Measurements from ENCODE around the gene ATP1A3. TPM values are rescaled to one million over a fixed set of nuclear protein-coding genes. Genes with fewer than 3 reads are reported as not detected.
A peak's percentile ranks its signal among the peaks of the same experiment; 100 is the strongest.
"Not testable (repeated sequence)": the region's sequence is repeated elsewhere in the genome, so short reads cannot be mapped to it uniquely, and the experiment has no call there.

The ATP1A3 gene
- total and polyA plus RNA-seq, 11 donors: 48.3 to 414 (median 226) TPM

- H3K36me3 ChIP-seq: no peaks in the 10 kb centered on the region
- TF ChIP-seq POLR2A (IDR thresholded peaks at IDR 0.05) (no peak), CTCF (IDR thresholded peaks at IDR 0.05) (no peak)
- H3K4me1 ChIP-seq: peaks cover 0 to 29% (median 5%) of the 10 kb centered on the region in 12 donors
- no peak overlapping the region for H3K4me3 ChIP-seq
- ATAC-seq: no peak
- no peak overlapping the region for H3K27ac ChIP-seq
- intact Hi-C loops (cut with DNase I): no loop called here
- 76 to 87% (median 82%) methylated on average over 15 of the region's 15 CpGs for WGBS, 4 donors
- no peaks in the 10 kb centered on the region for H3K9me3 ChIP-seq
- DNase-seq: no peak
- H3K27me3 ChIP-seq: no peaks in the 10 kb centered on the region
Observed at GRCh38 chr19:42021185-42021584, 27.2 kb upstream of the ATP1A3 start.

GRCh38 chr19:42018503-42019193 lies 24.6 kb upstream of the ATP1A3 start:
- Histone ChIP-seq H3K27ac (no peak overlapping the region), H3K9me3 (no peaks in the 10 kb centered on the region), H3K27me3 (no peaks in the 10 kb centered on the region), H3K4me1 (peaks cover 0 to 12% (median 0%) of the 10 kb centered on the region in 12 donors), H3K36me3 (no peaks in the 10 kb centered on the region), H3K4me3 (no peak overlapping the region)
- TF ChIP-seq CTCF (IDR thresholded peaks at IDR 0.05) (no peak), POLR2A (IDR thresholded peaks at IDR 0.05) (no peak)
- DNase-seq: peak in 1 of 5 donors; percentile 21
- intact Hi-C loops (cut with DNase I): no loop called here
- WGBS, 4 donors: 68 to 81% (median 74%) methylated on average over 10 to 11 of the region's 11 CpGs
- ATAC-seq: no peak

GRCh38 chr19:42017040-42017439 lies 23.0 kb upstream of the ATP1A3 start:
- TF ChIP-seq POLR2A (IDR thresholded peaks at IDR 0.05): no peak
- no peak for TF ChIP-seq CTCF (IDR thresholded peaks at IDR 0.05)
- intact Hi-C loops (cut with DNase I): no loop called here
- no peaks in the 10 kb centered on the region for H3K4me1 ChIP-seq
- H3K9me3 ChIP-seq: no peaks in the 10 kb centered on the region
- WGBS, 4 donors: 82 to 83% (median 83%) methylated on average over 8 of the region's 8 CpGs
- H3K4me3 ChIP-seq: no peak overlapping the region
- H3K27me3 ChIP-seq: no peaks in the 10 kb centered on the region
- no peaks in the 10 kb centered on the region for H3K36me3 ChIP-seq
- no peak for ATAC-seq
- H3K27ac ChIP-seq: no peak overlapping the region
- no peak for DNase-seq

- H3K36me3 ChIP-seq; H3K4me1 ChIP-seq; DNase-seq; ATAC-seq; H3K9me3 ChIP-seq; H3K4me3 ChIP-seq; H3K27ac ChIP-seq; H3K27me3 ChIP-seq; intact Hi-C loops (cut with DNase I): not testable (repeated sequence)
- WGBS, 4 donors: 94 to 99% (median 96%) methylated on average over 3 of the region's 3 CpGs
Observed at GRCh38 chr19:42012747-42013146, 18.7 kb upstream of the ATP1A3 start.

Data from heart left ventricle (tissue), 16 donors.